Measurements from ENCODE around the gene ZNF507. TPM values are rescaled to one million over a fixed set of nuclear protein-coding genes. Genes with fewer than 3 reads are reported as not detected.

The ZNF507 gene
- total and polyA plus RNA-seq, 5 donors from 2014 or later, result 5.6 to 32.1 (median 6.1) TPM

DNA sequence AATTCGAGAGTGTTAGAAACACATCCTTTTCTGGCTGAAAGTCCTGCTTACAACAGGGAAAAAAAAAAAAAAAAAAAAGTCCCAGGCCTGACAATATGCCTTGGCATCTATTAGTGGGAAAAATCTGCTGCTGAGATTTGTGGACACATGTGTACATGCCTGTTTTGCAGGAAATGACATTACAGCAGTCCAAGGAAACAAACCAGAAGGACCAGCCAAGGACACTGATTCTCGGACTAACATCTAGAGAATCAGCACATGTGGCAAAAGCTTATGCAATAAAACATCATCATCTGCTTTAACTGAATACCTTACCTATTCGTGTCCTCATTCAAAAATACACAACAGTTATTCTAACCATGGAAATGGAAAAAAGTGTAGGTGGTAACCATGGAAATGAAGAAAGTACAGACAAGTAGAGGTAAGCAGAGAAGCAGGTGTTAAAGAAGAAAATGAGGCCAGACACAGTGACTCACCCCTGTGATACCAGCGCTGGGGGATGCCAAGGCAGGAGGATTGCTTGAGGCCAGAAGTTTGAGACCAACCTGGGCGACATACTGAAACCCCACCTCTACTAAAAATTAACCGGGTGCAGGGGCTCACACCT is 50.7 kb downstream of the ZNF507 start:
- DNase-seq (no peak), ATAC-seq (ENCODE audit: low read depth in 2 of 2) (no peak)
- Histone ChIP-seq H3K4me1 (ENCODE audit: control insufficient read depth, insufficient read depth, low read length, poor library complexity, severe bottlenecking) (no peaks in the 10 kb centered on the region), H3K27me3 (ENCODE audit: control insufficient read depth, insufficient read depth, low read length) (no peaks in the 10 kb centered on the region), H3K27ac (ENCODE audit: insufficient read depth, low read length, poor library complexity, severe bottlenecking) (no peak overlapping the region), H3K4me3 (ENCODE audit: low read depth, low read length) (no peak overlapping the region), H3K9me3 (ENCODE audit: control insufficient read depth in 2 of 2, low read length in 2 of 2) (no peaks in the 10 kb centered on the region), H3K36me3 (ENCODE audit: control insufficient read depth, insufficient read depth, low read length) (no peaks in the 10 kb centered on the region)
- Mint-ChIP-seq H3K4me1 (peaks cover 0 to 7% (median 4%) of the 10 kb centered on the region in 4 donors), H3K27me3 (no peaks in the 10 kb centered on the region), H3K4me3 (no peak overlapping the region), H3K9me3 (no peaks in the 10 kb centered on the region), H3K36me3 (peaks cover 4% of the 10 kb centered on the region), H3K27ac (no peak overlapping the region)

DNA sequence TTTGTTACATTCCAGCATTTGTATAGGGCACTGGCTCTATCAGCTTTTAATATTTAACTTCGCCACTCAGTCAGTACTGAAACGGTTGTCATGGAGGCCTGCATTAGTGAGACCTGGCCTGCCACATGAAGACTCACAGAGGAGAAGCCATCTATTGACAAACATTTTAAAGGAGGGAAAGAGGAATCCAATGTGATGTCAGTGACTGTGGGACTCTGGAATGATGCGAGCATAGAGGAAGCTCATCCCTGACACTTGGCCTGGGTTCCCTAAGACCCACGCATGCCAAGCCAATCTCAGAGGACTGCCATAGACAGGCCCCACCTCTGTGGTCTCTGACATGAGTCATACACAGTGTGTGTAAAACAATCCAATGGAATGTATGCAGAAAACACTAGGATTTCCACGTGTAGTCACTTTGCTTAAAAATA is 52.3 kb downstream of the ZNF507 start:
- Histone ChIP-seq H3K4me1 (ENCODE audit: control insufficient read depth, insufficient read depth, low read length, poor library complexity, severe bottlenecking) (no peaks in the 10 kb centered on the region), H3K27me3 (ENCODE audit: control insufficient read depth, insufficient read depth, low read length) (no peaks in the 10 kb centered on the region), H3K36me3 (ENCODE audit: control insufficient read depth, insufficient read depth, low read length) (no peaks in the 10 kb centered on the region), H3K27ac (ENCODE audit: insufficient read depth, low read length, poor library complexity, severe bottlenecking) (no peak overlapping the region), H3K9me3 (ENCODE audit: control insufficient read depth in 2 of 2, low read length in 2 of 2) (no peaks in the 10 kb centered on the region), H3K4me3 (ENCODE audit: low read depth, low read length) (no peak overlapping the region)
- Mint-ChIP-seq H3K36me3 (peaks cover 4% of the 10 kb centered on the region), H3K4me3 (peak overlapping the region in 1 of 4 donors; percentile 9), H3K27ac (no peak overlapping the region), H3K27me3 (no peaks in the 10 kb centered on the region), H3K4me1 (peaks cover 2 to 7% (median 4%) of the 10 kb centered on the region in 4 donors), H3K9me3 (no peaks in the 10 kb centered on the region)
- ATAC-seq (ENCODE audit: low read depth in 2 of 2) (no peak), DNase-seq (no peak)

DNA sequence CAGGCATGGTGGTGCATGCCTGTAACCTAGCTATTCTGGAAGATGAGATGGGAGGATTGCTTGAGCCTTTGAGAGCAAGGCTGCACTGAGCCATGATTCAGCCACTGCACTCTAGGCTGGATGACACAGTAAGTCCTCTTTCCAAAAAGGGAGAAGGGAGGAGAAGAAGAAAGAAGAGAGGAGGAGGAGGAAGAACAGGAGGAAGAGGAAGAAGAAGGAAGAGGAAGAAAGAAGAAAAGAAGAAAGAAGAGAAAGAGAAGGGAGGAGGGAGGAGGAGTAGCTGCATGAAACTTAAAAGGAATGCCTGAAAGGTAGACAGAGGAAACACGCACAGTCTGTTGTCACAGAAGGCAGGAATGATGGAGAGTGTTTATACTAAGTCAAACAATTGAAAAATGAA is 56.6 kb downstream of the ZNF507 start:
- H3K4me3 Mint-ChIP-seq, result peak overlapping the region in 2 of 4 donors; percentile 56 to 72
- ATAC-seq (ENCODE audit: low read depth in 2 of 2), result no peak

DNA sequence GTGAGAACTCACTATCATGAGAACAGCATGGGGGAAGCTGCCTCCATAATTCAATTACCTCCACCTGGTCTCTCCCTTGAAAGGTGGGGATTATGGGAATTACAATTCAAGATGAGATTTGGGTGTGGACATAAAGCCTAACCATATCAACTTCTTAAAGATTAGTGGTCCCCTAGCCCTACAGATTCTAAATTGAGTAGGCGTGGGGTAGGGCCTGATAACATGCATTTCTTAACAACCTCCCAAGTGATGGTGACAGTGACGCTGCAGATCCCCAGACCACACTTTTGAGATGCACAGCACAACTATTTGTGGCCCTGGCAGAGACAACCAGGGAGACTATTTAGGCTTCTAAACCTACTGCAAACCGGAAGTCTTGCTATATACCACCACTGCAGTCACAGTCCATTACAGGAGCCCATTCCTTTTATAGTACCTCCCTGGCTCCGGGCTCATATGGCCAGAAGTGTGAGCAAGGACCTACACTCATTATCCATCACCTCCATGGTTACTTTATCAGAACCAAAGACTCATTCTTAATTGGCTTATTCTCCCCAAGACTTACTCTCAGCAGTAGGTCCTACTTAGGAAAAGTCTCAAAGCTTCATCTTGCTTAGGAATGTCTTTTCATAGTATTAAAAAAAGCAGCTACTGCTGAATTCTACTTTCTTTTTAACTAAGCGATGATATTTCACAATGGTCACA is 58.0 kb downstream of the ZNF507 start:
- Mint-ChIP-seq H3K27me3 (no peaks in the 10 kb centered on the region), H3K4me3 (peak overlapping the region; percentile 76 to 91 (median 84)), H3K4me1 (peaks cover 4 to 34% (median 14%) of the 10 kb centered on the region in 4 donors), H3K9me3 (no peaks in the 10 kb centered on the region), H3K27ac (peak overlapping the region in 1 of 3 donors; percentile 86), H3K36me3 (peaks cover 4% of the 10 kb centered on the region)
- H3K9me3 ChIP-seq (ENCODE audit: control insufficient read depth in 2 of 2, low read length in 2 of 2), result no peaks in the 10 kb centered on the region
- H3K27me3 ChIP-seq (ENCODE audit: control insufficient read depth, insufficient read depth, low read length), result no peaks in the 10 kb centered on the region
- no peak overlapping the region for H3K27ac ChIP-seq (ENCODE audit: insufficient read depth, low read length, poor library complexity, severe bottlenecking)
- H3K36me3 ChIP-seq (ENCODE audit: control insufficient read depth, insufficient read depth, low read length), result no peaks in the 10 kb centered on the region
- DNase-seq (no peak), ATAC-seq (ENCODE audit: low read depth in 2 of 2) (no peak)
- peaks cover 16% of the 10 kb centered on the region for H3K4me1 ChIP-seq (ENCODE audit: control insufficient read depth, insufficient read depth, low read length, poor library complexity, severe bottlenecking)
- no peak overlapping the region for H3K4me3 ChIP-seq (ENCODE audit: low read depth, low read length)

More for the DNA sequence above, 56.6 kb downstream of the ZNF507 start:
- no peaks in the 10 kb centered on the region for H3K27me3 Mint-ChIP-seq
- H3K4me1 ChIP-seq (ENCODE audit: control insufficient read depth, insufficient read depth, low read length, poor library complexity, severe bottlenecking), result peaks cover 16% of the 10 kb centered on the region
- H3K4me3 ChIP-seq (ENCODE audit: low read depth, low read length), result no peak overlapping the region
- H3K36me3 ChIP-seq (ENCODE audit: control insufficient read depth, insufficient read depth, low read length), result no peaks in the 10 kb centered on the region
- H3K9me3 Mint-ChIP-seq, result no peaks in the 10 kb centered on the region
- no peak overlapping the region for H3K27ac ChIP-seq (ENCODE audit: insufficient read depth, low read length, poor library complexity, severe bottlenecking)
- H3K27ac Mint-ChIP-seq, result peak overlapping the region in 1 of 3 donors; percentile 43
- H3K9me3 ChIP-seq (ENCODE audit: control insufficient read depth in 2 of 2, low read length in 2 of 2), result no peaks in the 10 kb centered on the region
- no peak for DNase-seq
- no peaks in the 10 kb centered on the region for H3K27me3 ChIP-seq (ENCODE audit: control insufficient read depth, insufficient read depth, low read length)
- no peaks in the 10 kb centered on the region for H3K36me3 Mint-ChIP-seq
- peaks cover 4 to 26% (median 8%) of the 10 kb centered on the region in 4 donors for H3K4me1 Mint-ChIP-seq

DNA sequence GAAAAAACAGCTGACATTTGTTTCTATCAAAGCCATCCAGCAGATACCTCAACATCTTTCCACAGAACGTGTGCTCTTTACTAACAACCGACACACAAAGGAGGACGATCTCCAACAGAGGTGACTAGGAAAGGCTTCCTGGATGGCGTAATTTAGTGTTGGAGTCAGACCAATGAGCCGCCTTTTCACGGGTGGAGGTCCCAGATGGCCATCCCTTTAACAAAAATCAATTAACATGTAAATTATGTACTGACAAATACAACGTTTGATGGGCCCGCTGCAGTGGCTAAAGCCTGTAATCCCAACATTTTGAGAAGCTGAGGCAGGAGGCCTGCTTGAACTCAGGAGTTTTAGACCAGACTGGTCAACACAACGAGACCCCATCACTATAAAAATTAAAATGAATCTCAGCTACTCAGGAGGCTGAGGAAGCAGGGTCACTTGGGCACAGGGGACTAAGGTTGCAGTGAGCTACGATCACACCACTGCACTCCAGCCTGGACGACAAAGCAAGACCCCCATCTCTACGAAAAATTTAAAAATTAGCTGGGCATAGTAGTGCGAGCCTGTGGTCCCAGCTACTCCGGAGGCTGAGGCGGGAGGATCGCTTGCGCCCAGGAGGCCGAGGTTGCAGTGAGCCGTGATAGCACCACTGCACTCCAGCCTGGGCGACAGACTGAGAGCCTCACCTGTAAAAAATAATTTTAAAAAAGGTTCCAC is 59.0 kb downstream of the ZNF507 start:
- no peaks in the 10 kb centered on the region for H3K27me3 Mint-ChIP-seq
- H3K27ac Mint-ChIP-seq, result peak overlapping the region; percentile 6 to 92 (median 86)
- Histone ChIP-seq H3K27ac (ENCODE audit: insufficient read depth, low read length, poor library complexity, severe bottlenecking) (peak overlapping the region; percentile 85), H3K36me3 (ENCODE audit: control insufficient read depth, insufficient read depth, low read length) (peaks cover 1% of the 10 kb centered on the region), H3K27me3 (ENCODE audit: control insufficient read depth, insufficient read depth, low read length) (no peaks in the 10 kb centered on the region), H3K9me3 (ENCODE audit: control insufficient read depth in 2 of 2, low read length in 2 of 2) (no peaks in the 10 kb centered on the region), H3K4me1 (ENCODE audit: control insufficient read depth, insufficient read depth, low read length, poor library complexity, severe bottlenecking) (peaks cover 16% of the 10 kb centered on the region), H3K4me3 (ENCODE audit: low read depth, low read length) (peak overlapping the region; percentile 64)
- DNase-seq, result no peak
- no peak for ATAC-seq (ENCODE audit: low read depth in 2 of 2)
- no peaks in the 10 kb centered on the region for H3K9me3 Mint-ChIP-seq
- peak overlapping the region; percentile 80 to 91 (median 88) for H3K4me3 Mint-ChIP-seq
- peaks cover 7% of the 10 kb centered on the region for H3K36me3 Mint-ChIP-seq
- peaks cover 4 to 34% (median 14%) of the 10 kb centered on the region in 4 donors for H3K4me1 Mint-ChIP-seq

DNA sequence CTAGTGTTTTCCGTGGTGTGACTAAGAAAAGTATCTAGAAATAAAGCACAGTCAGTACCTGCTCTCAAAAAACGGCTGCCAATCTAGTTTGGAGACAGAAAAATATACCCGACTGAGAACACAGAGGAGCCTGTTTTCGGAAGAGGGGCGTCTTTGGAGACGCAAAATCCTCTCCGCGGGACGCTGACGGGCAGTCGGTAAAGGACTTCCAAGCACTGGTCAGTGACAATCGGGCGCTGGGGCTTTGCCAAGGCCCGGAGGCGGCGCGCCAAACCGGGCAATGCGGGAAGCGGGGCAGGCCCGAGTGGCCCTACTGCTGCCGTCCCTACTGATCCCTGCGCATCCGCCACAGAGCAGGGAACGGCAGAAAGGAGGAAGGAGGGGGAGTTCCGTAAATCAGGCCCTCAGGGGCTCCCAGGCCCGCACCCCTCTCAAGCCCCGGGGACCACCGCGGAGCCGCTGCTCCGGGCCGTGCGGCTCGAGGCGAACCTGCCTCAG is 59.6 kb downstream of the ZNF507 start:
- peak overlapping the region; percentile 80 to 91 (median 88) for H3K4me3 Mint-ChIP-seq

DNA sequence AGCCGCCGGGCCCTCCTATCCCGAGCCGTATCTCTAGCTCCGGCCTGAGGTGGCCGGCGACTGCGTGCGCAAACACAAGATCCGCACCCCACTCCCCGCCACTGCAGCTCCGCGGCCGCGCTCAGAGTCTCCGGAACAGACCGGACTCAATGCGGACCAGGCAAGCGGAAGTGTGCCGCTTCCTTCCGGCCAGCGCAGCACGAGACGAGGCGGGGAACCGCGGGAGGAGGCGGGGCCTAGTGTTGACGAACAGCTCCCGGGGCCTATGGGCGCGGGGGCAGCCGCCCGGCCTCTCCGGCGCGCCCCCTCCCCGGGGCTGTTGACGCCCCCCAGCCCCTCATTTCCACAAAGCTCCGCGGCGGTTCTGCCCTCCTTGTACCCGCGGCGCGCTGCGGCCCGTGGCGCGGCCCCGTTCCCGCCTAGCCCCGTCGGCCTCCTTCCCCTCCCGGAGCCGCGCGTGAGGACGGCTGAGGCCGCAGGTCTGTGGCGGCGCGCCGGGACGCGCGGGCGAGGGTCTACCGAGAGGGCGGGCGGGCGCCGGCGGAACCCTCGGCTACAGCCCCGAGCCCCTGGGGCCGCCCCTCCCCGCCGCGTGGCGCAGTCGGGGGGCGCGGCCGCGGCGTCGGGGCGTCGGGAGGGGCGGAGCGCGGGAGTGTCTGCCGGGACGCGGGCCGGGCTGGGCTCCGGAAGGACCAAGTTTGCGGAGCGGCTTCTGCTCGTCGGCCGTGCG is 60.2 kb downstream of the ZNF507 start, which contains the start of gene DPY19L3:
DPY19L3 (plus strand) TSS at position 340 of the 730 bp plus-strand sequence. CDS start 2,484 bp downstream, outside the sequence.
- H3K27me3 Mint-ChIP-seq, result no peaks in the 10 kb centered on the region
- peaks cover 10% of the 10 kb centered on the region for H3K36me3 ChIP-seq (ENCODE audit: control insufficient read depth, insufficient read depth, low read length)
- peak; percentile 91 to 92 for ATAC-seq (ENCODE audit: low read depth in 2 of 2)
- H3K9me3 ChIP-seq (ENCODE audit: control insufficient read depth in 2 of 2, low read length in 2 of 2), result no peaks in the 10 kb centered on the region
- peak; percentile 85 to 95 (median 85) for DNase-seq
- peak within 1 kb of the TSS; percentile 64 for H3K4me3 ChIP-seq (ENCODE audit: low read depth, low read length)
- peaks cover 16% of the 10 kb centered on the region for H3K4me1 ChIP-seq (ENCODE audit: control insufficient read depth, insufficient read depth, low read length, poor library complexity, severe bottlenecking)
- H3K27me3 ChIP-seq (ENCODE audit: control insufficient read depth, insufficient read depth, low read length), result no peaks in the 10 kb centered on the region
- peaks cover 10% of the 10 kb centered on the region for H3K36me3 Mint-ChIP-seq
- H3K9me3 Mint-ChIP-seq, result no peaks in the 10 kb centered on the region
- peak within 1 kb of the TSS; percentile 89 to 97 (median 94) for H3K4me3 Mint-ChIP-seq
- H3K27ac Mint-ChIP-seq, result peak within 1 kb of the TSS; percentile 86 to 95 (median 93)
- H3K27ac ChIP-seq (ENCODE audit: insufficient read depth, low read length, poor library complexity, severe bottlenecking), result peak within 1 kb of the TSS; percentile 85
- H3K4me1 Mint-ChIP-seq, result peaks cover 4 to 34% (median 14%) of the 10 kb centered on the region in 4 donors

More for the DNA sequence above, 59.6 kb downstream of the ZNF507 start:
- Histone ChIP-seq H3K27ac (ENCODE audit: insufficient read depth, low read length, poor library complexity, severe bottlenecking) (peak overlapping the region; percentile 85), H3K9me3 (ENCODE audit: control insufficient read depth in 2 of 2, low read length in 2 of 2) (no peaks in the 10 kb centered on the region), H3K4me3 (ENCODE audit: low read depth, low read length) (peak overlapping the region; percentile 64), H3K36me3 (ENCODE audit: control insufficient read depth, insufficient read depth, low read length) (peaks cover 6% of the 10 kb centered on the region), H3K4me1 (ENCODE audit: control insufficient read depth, insufficient read depth, low read length, poor library complexity, severe bottlenecking) (peaks cover 16% of the 10 kb centered on the region), H3K27me3 (ENCODE audit: control insufficient read depth, insufficient read depth, low read length) (no peaks in the 10 kb centered on the region)
- Mint-ChIP-seq H3K27me3 (no peaks in the 10 kb centered on the region), H3K27ac (peak overlapping the region; percentile 14 to 93 (median 86)), H3K4me1 (peaks cover 4 to 34% (median 14%) of the 10 kb centered on the region in 4 donors), H3K36me3 (peaks cover 10% of the 10 kb centered on the region), H3K9me3 (no peaks in the 10 kb centered on the region)
- ATAC-seq (ENCODE audit: low read depth in 2 of 2), result peak; percentile 3 to 4
- no peak for DNase-seq

All from CD4-positive, CD25-positive, alpha-beta regulatory T cell (primary cell).